BLaER1 (cell line): ENCODE results near the gene PAX3.
"Not testable (repeated sequence)": the region's sequence is repeated elsewhere in the genome, so short reads cannot be mapped to it uniquely, and the experiment has no call there.

Source experiments
- H3K27ac ChIP-seq: shearing (Covaris generic); formaldehyde crosslinking; 2 replicates; pipeline ENCODE4 v1.8.1; 2022
- H3K27me3 ChIP-seq: shearing (Covaris generic); formaldehyde crosslinking; 2 replicates; pipeline ENCODE4 v1.8.1; 2022
- H3K36me3 ChIP-seq: shearing (Covaris generic); formaldehyde crosslinking; 2 replicates; pipeline ENCODE4 v1.8.1; 2022
- H3K4me1 ChIP-seq: shearing (Covaris generic); formaldehyde crosslinking; 2 replicates; pipeline ENCODE4 v1.8.1; 2022
- H3K4me2 ChIP-seq: shearing (Covaris generic); formaldehyde crosslinking; 2 replicates; pipeline ENCODE4 v1.8.1; 2022
- H3K4me3 ChIP-seq: shearing (Covaris generic); formaldehyde crosslinking; 2 replicates; pipeline ENCODE4 v1.8.1; 2022
- H3K9ac ChIP-seq: shearing (Covaris generic); formaldehyde crosslinking; 2 replicates; pipeline ENCODE4 v1.8.1; 2022
- H3K9me3 ChIP-seq: shearing (Covaris generic); formaldehyde crosslinking; 2 replicates; pipeline ENCODE4 v1.8.1; 2022
- H4K20me1 ChIP-seq: shearing (Covaris generic); formaldehyde crosslinking; 2 replicates; pipeline ENCODE4 v1.8.1; 2022
- Cebpa-rat ChIP-seq: shearing (Covaris generic); IDR thresholded peaks from 2 replicates; pipeline ENCODE4 v1.8.1; 2022

Gene PAX3

DNA sequence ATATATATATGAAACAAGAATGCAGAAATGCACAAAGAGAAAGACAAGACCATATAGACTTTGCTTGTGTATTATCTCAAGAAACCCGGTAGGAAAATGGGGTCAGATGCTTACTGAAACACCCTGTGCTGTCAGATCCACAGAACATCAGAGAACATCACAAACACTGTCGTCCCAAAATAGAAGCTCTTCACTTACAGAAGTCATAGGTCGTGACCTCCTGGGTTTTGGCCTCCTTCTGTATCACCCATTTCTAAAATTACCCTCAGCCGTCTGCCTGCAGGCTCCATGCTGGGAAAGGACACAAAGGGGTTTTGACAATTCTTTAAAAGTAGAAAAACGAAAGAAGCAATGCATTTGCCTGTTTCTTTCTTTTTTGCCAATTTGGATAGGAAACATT, 137.9 kb downstream of the PAX3 start:
- H3K9ac ChIP-seq: no peak overlapping the region
- no peaks in the 10 kb centered on the region for H4K20me1 ChIP-seq
- H3K4me1 ChIP-seq: no peaks in the 10 kb centered on the region
- H3K9me3 ChIP-seq: peaks cover 5% of the 10 kb centered on the region; the same call in 1 of the 2 replicates
- H3K27ac ChIP-seq: no peak overlapping the region
- H3K27me3 ChIP-seq: no peaks in the 10 kb centered on the region
- H3K4me2 ChIP-seq: no peak overlapping the region
- H3K36me3 ChIP-seq: no peaks in the 10 kb centered on the region
- no peak for TF ChIP-seq Cebpa-rat
- no peak overlapping the region for H3K4me3 ChIP-seq

DNA sequence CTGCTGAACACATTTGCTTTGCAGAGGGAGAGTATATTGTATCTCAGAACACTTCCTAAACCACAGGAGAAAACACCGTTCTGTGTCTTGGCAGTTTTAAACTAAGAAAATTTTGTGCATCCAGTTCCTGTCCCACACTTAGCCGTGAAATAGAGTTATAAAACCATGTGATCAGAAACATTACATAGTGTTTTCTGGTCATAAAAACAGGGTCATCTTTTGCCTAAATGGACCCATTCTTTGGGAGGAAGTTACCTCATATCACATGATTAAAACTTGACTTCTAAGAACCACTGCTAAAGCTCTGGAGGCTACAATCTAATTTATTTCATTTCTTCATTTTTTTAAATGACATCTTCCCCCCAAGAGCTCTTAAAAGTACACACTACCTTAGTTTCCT, 138.7 kb downstream of the PAX3 start:
- H3K9ac ChIP-seq: no peak overlapping the region
- H4K20me1 ChIP-seq: no peaks in the 10 kb centered on the region
- H3K4me1 ChIP-seq: no peaks in the 10 kb centered on the region
- TF ChIP-seq Cebpa-rat: no peak
- no peak overlapping the region for H3K27ac ChIP-seq
- no peaks in the 10 kb centered on the region for H3K27me3 ChIP-seq
- no peaks in the 10 kb centered on the region for H3K36me3 ChIP-seq
- peaks cover 5% of the 10 kb centered on the region; the same call in 1 of the 2 replicates for H3K9me3 ChIP-seq
- no peak overlapping the region for H3K4me2 ChIP-seq
- H3K4me3 ChIP-seq: no peak overlapping the region

DNA sequence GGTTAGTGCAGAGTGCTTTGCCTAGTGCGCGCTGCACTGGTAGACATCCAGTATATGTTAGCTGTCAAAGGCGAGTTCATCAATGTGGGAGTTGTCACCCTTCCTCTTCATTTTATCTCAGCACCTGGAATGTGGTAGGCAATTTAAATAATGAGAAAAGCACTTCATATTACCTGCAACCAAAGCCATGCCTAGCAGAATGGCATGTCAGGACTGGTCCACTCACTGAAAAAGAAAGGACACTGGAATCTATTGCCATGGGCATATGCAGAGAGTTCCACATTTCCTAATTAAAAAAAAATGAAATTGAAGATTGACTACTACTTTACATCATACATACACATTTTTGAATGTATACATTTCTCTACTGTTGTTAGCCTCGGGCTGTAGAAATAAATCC, 139.6 kb downstream of the PAX3 start:
- Histone ChIP-seq H3K4me3 (no peak overlapping the region), H3K4me1 (no peaks in the 10 kb centered on the region), H3K36me3 (no peaks in the 10 kb centered on the region), H3K27me3 (no peaks in the 10 kb centered on the region), H3K4me2 (no peak overlapping the region), H4K20me1 (no peaks in the 10 kb centered on the region), H3K27ac (no peak overlapping the region), H3K9me3 (peaks cover 5% of the 10 kb centered on the region; the same call in 1 of the 2 replicates), H3K9ac (no peak overlapping the region)
- TF ChIP-seq Cebpa-rat: no peak

DNA sequence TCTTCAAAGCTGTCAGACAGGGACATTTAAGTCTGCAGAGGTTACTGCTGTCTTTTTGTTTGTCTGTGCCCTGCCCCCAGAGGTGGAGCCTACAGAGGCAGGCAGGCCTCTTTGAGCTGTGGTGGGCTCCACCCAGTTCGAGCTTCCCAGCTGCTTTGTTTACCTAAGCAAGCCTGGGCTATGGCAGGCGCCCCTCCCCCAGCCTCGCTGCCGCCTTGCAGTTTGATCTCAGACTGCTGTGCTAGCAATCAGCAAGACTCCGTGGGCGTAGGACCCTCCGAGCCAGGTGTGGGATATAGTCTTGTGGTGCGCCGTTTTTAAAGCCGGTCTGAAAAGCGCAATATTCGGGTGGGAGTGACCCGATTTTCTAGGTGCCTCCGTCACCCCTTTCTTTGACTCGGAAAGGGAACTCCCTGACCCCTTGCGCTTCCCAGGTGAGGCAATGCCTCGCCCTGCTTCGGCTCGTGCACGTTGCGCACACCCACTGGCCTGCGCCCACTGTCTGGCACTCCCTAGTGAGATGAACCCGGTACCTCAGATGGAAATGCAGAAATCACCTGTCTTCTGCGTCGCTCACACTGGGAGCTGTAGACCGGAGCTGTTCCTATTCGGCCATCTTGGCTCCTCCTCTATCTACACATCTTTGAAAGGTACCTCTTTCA, 143.7 kb downstream of the PAX3 start:
- H3K36me3 ChIP-seq, H3K4me3 ChIP-seq, H3K9ac ChIP-seq, H3K27ac ChIP-seq, H3K4me1 ChIP-seq, H3K9me3 ChIP-seq, H4K20me1 ChIP-seq, H3K27me3 ChIP-seq, H3K4me2 ChIP-seq: not testable (repeated sequence)
